Measurements from ENCODE around the gene SYNGR1.
"Not testable (repeated sequence)": the region's sequence is repeated elsewhere in the genome, so short reads cannot be mapped to it uniquely, and the experiment has no call there.

Gene SYNGR1

GRCh38 chr22:39351689-39352214 is 2.0 kb downstream of the SYNGR1 start:
- DNase-seq = no peak

- DNase-seq = no peak
These were observed 2.6 kb downstream of the SYNGR1 start for GRCh38 chr22:39352306-39352891.

GRCh38 chr22:39353346-39353745 is 3.6 kb downstream of the SYNGR1 start:
- DNase-seq = no peak

GRCh38 chr22:39355080-39355479 is 5.3 kb downstream of the SYNGR1 start:
- DNase-seq = no peak

GRCh38 chr22:39355805-39356204 is 6.0 kb downstream of the SYNGR1 start:
- not testable (repeated sequence) for DNase-seq

- no peak for DNase-seq
These were observed 6.7 kb downstream of the SYNGR1 start for GRCh38 chr22:39356464-39356863.

GRCh38 chr22:39357110-39358108 is 7.6 kb downstream of the SYNGR1 start:
- not testable (repeated sequence) for DNase-seq

- not testable (repeated sequence) for DNase-seq
These were observed 8.4 kb downstream of the SYNGR1 start for GRCh38 chr22:39358197-39358596.

GRCh38 chr22:39359659-39360195 is 9.9 kb downstream of the SYNGR1 start:
- DNase-seq = no peak

- DNase-seq = no peak
These were observed 10.5 kb downstream of the SYNGR1 start for GRCh38 chr22:39360242-39360641.

- no peak for DNase-seq
These were observed 11.1 kb downstream of the SYNGR1 start for GRCh38 chr22:39360674-39361413.

GRCh38 chr22:39361496-39361895 is 11.7 kb downstream of the SYNGR1 start:
- no peak for DNase-seq

- DNase-seq = no peak
These were observed 12.5 kb downstream of the SYNGR1 start for GRCh38 chr22:39362271-39362670.

GRCh38 chr22:39362932-39363331 is 13.1 kb downstream of the SYNGR1 start:
- no peak for DNase-seq

GRCh38 chr22:39363751-39364515 is 14.1 kb downstream of the SYNGR1 start:
- DNase-seq = no peak

- no peak for DNase-seq
These were observed 15.1 kb downstream of the SYNGR1 start for GRCh38 chr22:39364714-39365491.

GRCh38 chr22:39365492-39365780 is 15.6 kb downstream of the SYNGR1 start:
- no peak for DNase-seq

- DNase-seq = no peak
These were observed 17.2 kb downstream of the SYNGR1 start for GRCh38 chr22:39367035-39367434.

GRCh38 chr22:39368461-39368911 is 18.7 kb downstream of the SYNGR1 start:
- DNase-seq = no peak

- no peak for DNase-seq
These were observed 19.4 kb downstream of the SYNGR1 start for GRCh38 chr22:39369186-39369585.

GRCh38 chr22:39369586-39369985 is 19.8 kb downstream of the SYNGR1 start:
- no peak for DNase-seq
